Measurements from ENCODE around the gene LYZL4.

LYZL4 gene

DNA sequence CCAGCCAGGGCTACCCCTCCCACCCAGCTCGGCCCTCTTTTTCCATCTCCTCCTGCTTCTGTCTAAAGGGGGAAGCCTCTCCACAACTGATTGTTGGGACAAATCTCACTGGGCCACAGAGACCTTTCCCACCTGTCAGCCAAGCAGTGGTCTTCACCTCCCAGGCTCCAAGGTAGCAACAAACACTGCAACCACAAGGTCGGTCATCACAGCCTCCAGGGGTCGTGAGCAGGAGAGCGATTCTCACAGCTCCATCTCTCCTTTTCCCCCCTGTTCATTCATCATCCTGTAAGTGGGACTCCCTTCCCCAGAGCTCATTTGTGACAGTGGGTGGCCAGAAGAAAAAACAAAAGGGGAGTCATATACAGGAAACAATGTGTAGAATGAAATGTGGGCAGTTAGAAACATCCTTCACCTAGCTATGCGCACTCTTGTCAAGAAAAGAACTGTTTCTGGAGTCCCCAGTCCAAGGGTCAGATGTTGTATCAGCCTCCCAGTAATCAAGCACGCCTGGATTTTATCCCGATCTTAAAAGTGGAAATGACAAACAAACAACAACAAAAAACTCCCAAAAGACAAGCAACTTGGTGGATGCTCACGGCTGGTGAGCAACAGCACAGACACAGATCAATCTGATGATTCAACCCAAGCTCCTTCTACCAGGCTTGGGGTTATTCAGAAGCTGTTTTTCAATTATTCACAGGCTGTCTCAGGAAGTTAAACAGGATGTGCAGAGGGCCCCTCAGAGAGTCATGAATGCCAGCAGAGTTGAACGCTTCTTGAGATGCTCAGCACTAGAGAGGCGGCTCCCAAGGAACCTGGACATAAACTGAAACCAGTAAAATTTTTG lies 22.4 kb downstream of the LYZL4 start:
- ATAC-seq (ENCODE audit: insufficient read depth, low read depth) (no peak; the same call in 2 of the 3 replicates), DNase-seq (no peak)
- H3K79me2 ChIP-seq (ENCODE audit: insufficient read depth, low read length) = no peaks in the 10 kb centered on the region
- no peaks in the 10 kb centered on the region for H4K20me1 ChIP-seq (ENCODE audit: insufficient read depth, low read length)
- H3K36me3 ChIP-seq (ENCODE audit: insufficient read depth, low read length) = no peaks in the 10 kb centered on the region
- no peak overlapping the region for H3K9ac ChIP-seq (ENCODE audit: low read depth, low read length)
- H3K4me2 ChIP-seq (ENCODE audit: insufficient read depth, low read length) = no peak overlapping the region
- no peak overlapping the region for H2AFZ ChIP-seq (ENCODE audit: low read depth, low read length)
- H3K4me3 ChIP-seq (ENCODE audit: low read depth in 1 of 2, low read length in 2 of 2) = no peak overlapping the region
- H3K27ac ChIP-seq (ENCODE audit: low read length) = no peak overlapping the region
- H3K4me1 ChIP-seq (ENCODE audit: insufficient read depth, low read length) = no peaks in the 10 kb centered on the region
- TF ChIP-seq, protein P1, sequence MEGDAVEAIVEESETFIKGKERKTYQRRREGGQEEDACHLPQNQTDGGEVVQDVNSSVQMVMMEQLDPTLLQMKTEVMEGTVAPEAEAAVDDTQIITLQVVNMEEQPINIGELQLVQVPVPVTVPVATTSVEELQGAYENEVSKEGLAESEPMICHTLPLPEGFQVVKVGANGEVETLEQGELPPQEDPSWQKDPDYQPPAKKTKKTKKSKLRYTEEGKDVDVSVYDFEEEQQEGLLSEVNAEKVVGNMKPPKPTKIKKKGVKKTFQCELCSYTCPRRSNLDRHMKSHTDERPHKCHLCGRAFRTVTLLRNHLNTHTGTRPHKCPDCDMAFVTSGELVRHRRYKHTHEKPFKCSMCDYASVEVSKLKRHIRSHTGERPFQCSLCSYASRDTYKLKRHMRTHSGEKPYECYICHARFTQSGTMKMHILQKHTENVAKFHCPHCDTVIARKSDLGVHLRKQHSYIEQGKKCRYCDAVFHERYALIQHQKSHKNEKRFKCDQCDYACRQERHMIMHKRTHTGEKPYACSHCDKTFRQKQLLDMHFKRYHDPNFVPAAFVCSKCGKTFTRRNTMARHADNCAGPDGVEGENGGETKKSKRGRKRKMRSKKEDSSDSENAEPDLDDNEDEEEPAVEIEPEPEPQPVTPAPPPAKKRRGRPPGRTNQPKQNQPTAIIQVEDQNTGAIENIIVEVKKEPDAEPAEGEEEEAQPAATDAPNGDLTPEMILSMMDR (IDR thresholded peaks at IDR 0.05; ENCODE audit: borderline replicate concordance, extremely low read depth, low read length, poor library complexity, severe bottlenecking) = no peak
- no peak for TF ChIP-seq EZH2 (IDR thresholded peaks at IDR 0.05; ENCODE audit: borderline replicate concordance, low read depth, low read length, severe bottlenecking)
- no peaks in the 10 kb centered on the region for H3K9me3 ChIP-seq (ENCODE audit: insufficient read depth, low read length, severe bottlenecking)
- peaks cover 3% of the 10 kb centered on the region for H3K27me3 ChIP-seq (ENCODE audit: insufficient read depth, low read length, poor library complexity)

DNA sequence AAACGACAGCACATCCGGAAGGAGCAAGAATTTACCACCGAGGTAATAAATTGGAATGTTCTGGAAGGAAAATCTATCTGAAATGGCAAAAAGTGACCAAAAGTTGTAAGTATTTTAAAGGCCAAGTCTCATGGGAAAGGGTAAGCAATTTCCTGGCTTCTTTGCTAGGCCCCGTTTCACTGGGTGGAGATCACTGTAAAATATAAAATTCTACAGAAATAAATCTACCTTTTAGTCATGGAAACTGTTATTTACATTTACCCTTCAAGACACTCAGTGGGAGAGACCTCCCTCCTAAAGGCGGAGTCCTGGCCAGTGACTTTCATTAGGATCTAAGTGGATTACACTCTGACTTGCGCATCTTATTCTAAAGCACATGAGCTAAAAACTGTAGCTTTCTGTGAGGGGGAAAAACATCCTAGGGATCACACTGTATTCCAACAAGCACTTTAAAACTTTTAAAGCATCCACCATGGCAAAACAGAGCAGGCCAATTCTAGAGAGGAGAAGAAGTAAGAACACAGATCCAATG lies 28.8 kb downstream of the LYZL4 start:
- H3K36me3 ChIP-seq (ENCODE audit: insufficient read depth, low read length) = no peaks in the 10 kb centered on the region
- no peaks in the 10 kb centered on the region for H3K4me1 ChIP-seq (ENCODE audit: insufficient read depth, low read length)
- no peak for DNase-seq
- H4K20me1 ChIP-seq (ENCODE audit: insufficient read depth, low read length) = no peaks in the 10 kb centered on the region
- no peak overlapping the region for H3K4me2 ChIP-seq (ENCODE audit: insufficient read depth, low read length)
- H2AFZ ChIP-seq (ENCODE audit: low read depth, low read length) = no peak overlapping the region
- no peak overlapping the region for H3K9ac ChIP-seq (ENCODE audit: low read depth, low read length)
- peaks cover 3% of the 10 kb centered on the region for H3K27me3 ChIP-seq (ENCODE audit: insufficient read depth, low read length, poor library complexity)
- H3K4me3 ChIP-seq (ENCODE audit: low read depth in 1 of 2, low read length in 2 of 2) = no peak overlapping the region
- H3K9me3 ChIP-seq (ENCODE audit: insufficient read depth, low read length, severe bottlenecking) = no peaks in the 10 kb centered on the region
- ATAC-seq (ENCODE audit: insufficient read depth, low read depth) = no peak
- no peak overlapping the region for H3K27ac ChIP-seq (ENCODE audit: low read length)
- no peak for TF ChIP-seq EZH2 (IDR thresholded peaks at IDR 0.05; ENCODE audit: borderline replicate concordance, low read depth, low read length, severe bottlenecking)
- TF ChIP-seq, protein P1 (IDR thresholded peaks at IDR 0.05; ENCODE audit: borderline replicate concordance, extremely low read depth, low read length, poor library complexity, severe bottlenecking) = no peak
- no peaks in the 10 kb centered on the region for H3K79me2 ChIP-seq (ENCODE audit: insufficient read depth, low read length)

DNA sequence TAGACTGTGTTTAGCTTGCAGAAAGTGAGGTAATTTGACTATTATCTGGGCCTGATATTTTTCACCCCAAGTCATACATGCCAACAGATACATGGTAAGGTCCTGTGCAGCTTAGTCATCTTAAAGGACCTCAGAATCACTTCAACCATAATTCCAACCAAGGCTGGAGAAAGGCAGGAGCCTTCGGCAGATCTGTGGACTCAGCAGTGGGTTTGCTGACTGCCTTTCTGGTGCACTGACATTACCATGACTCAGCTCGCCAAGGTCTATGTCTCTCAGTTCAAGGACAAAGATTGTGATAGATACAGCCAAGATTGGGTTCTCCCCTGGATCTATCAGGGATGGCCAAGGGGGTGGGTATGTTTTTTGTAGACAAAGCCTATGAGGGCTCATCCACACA lies 32.7 kb downstream of the LYZL4 start:
- H3K9ac ChIP-seq (ENCODE audit: low read depth, low read length) = no peak overlapping the region
- H3K4me3 ChIP-seq (ENCODE audit: low read depth in 1 of 2, low read length in 2 of 2) = no peak overlapping the region
- no peaks in the 10 kb centered on the region for H3K79me2 ChIP-seq (ENCODE audit: insufficient read depth, low read length)
- H3K27ac ChIP-seq (ENCODE audit: low read length) = no peak overlapping the region
- H3K27me3 ChIP-seq (ENCODE audit: insufficient read depth, low read length, poor library complexity) = peaks cover 4% of the 10 kb centered on the region
- no peaks in the 10 kb centered on the region for H4K20me1 ChIP-seq (ENCODE audit: insufficient read depth, low read length)
- no peaks in the 10 kb centered on the region for H3K9me3 ChIP-seq (ENCODE audit: insufficient read depth, low read length, severe bottlenecking)
- H3K4me2 ChIP-seq (ENCODE audit: insufficient read depth, low read length) = no peak overlapping the region
- TF ChIP-seq EZH2 (IDR thresholded peaks at IDR 0.05; ENCODE audit: borderline replicate concordance, low read depth, low read length, severe bottlenecking) = no peak
- TF ChIP-seq, protein P1 (IDR thresholded peaks at IDR 0.05; ENCODE audit: borderline replicate concordance, extremely low read depth, low read length, poor library complexity, severe bottlenecking) = no peak
- no peaks in the 10 kb centered on the region for H3K36me3 ChIP-seq (ENCODE audit: insufficient read depth, low read length)
- H2AFZ ChIP-seq (ENCODE audit: low read depth, low read length) = no peak overlapping the region
- DNase-seq = no peak
- ATAC-seq (ENCODE audit: insufficient read depth, low read depth) = no peak
- no peaks in the 10 kb centered on the region for H3K4me1 ChIP-seq (ENCODE audit: insufficient read depth, low read length)

Measured in DND-41 (cell line).